ENCODE measurements around the gene RPS6KB1.
"Not testable (repeated sequence)": the region's sequence is repeated elsewhere in the genome, so short reads cannot be mapped to it uniquely, and the experiment has no call there.

DNA sequence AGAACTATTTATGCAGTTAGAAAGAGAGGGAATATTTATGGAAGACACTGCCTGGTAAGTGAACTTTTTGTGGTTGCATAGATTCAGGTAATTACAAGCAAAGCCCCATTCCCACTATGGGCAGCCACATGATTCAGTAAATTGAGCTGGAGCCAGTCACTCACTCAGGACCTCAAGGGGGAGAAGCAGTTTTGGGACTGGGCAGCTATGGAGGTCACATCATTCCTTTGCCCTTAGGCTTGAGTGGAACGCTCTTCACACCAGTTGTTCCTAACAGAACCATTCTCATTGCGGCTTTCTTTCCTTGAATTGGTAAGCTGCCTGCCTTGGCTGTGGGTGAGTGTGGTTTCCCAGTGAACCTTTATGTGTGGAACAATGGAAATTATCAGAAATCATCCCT is 37.2 kb downstream of the RPS6KB1 start:
- TF ChIP-seq POLR2AphosphoS5, POLR2A, CTCF (IDR thresholded peaks at IDR 0.05): not testable (repeated sequence)

Data from prostate gland (tissue), 2 donors.